Ectodermal cell (in vitro differentiated cells): ENCODE data around the gene ZNF627.
"Not testable (repeated sequence)": the region's sequence is repeated elsewhere in the genome, so short reads cannot be mapped to it uniquely, and the experiment has no call there.

Experiments
- H3K27ac ChIP-seq: 2 replicates; pipeline ENCODE4 v1.7.0; 2013; ENCODE audit warnings: mild to moderate bottlenecking, low read depth, low read length; ENCODE audit not compliant: insufficient read depth, poor library complexity, severe bottlenecking
- H3K27me3 ChIP-seq: 2 replicates; pipeline ENCODE4 v1.7.0; 2013; ENCODE audit warnings: mild to moderate bottlenecking, low read length; ENCODE audit not compliant: insufficient read depth, control insufficient read depth, poor library complexity, severe bottlenecking
- H3K36me3 ChIP-seq: one replicate; pipeline ENCODE4 v1.7.0; 2013; ENCODE audit warnings: low read length; ENCODE audit not compliant: control insufficient read depth, insufficient read depth
- H3K4me1 ChIP-seq: one replicate; pipeline ENCODE4 v1.7.0; 2013; ENCODE audit warnings: low read length; ENCODE audit not compliant: control insufficient read depth, insufficient read depth
- H3K4me3 ChIP-seq: 2 replicates; pipeline ENCODE4 v1.7.0; 2013; ENCODE audit warnings: low read depth, low read length, control low read depth; ENCODE audit not compliant: insufficient read depth
- H3K9me3 ChIP-seq: 2 replicates; pipeline ENCODE4 v1.7.0; 2013; ENCODE audit warnings: mild to moderate bottlenecking, low read length, moderate library complexity; ENCODE audit not compliant: control insufficient read depth
- WGBS, 2 experiments: methylation state at CpG; one replicate each; pipeline ENCODE4 v1.1.7; 2013; ENCODE audit warnings: missing lambda C conversion rate in 2 of 2; 5-methylcytosine and 5-hydroxymethylcytosine counted together

Gene ZNF627

DNA sequence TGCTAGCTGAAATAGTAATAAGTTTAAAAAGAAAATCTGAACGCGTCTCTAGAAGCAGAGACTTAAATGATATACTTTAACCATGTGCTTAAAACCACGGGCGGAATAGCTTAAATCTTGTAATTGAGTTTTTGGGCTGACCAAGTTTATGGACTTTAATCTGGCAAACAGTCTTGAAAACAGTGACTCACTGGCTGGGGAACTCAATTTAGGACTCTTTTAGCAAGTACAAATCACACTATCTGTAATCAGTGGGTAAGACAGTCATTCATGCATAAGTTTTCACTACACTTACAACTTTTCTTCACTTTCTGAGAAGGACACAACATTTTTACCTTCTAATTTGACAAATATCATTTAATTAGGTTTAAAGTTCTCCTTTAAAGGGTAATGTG is 26.8 kb downstream of the ZNF627 start:
- Histone ChIP-seq H3K4me3 (no peak overlapping the region), H3K9me3 (no peaks in the 10 kb centered on the region), H3K36me3 (peaks cover 16% of the 10 kb centered on the region), H3K27ac (no peak overlapping the region), H3K27me3 (peaks cover 28% of the 10 kb centered on the region), H3K4me1 (no peaks in the 10 kb centered on the region)
- 87 to 90% methylated on average over 4 of the region's 4 CpGs for WGBS, 2 experiments

DNA sequence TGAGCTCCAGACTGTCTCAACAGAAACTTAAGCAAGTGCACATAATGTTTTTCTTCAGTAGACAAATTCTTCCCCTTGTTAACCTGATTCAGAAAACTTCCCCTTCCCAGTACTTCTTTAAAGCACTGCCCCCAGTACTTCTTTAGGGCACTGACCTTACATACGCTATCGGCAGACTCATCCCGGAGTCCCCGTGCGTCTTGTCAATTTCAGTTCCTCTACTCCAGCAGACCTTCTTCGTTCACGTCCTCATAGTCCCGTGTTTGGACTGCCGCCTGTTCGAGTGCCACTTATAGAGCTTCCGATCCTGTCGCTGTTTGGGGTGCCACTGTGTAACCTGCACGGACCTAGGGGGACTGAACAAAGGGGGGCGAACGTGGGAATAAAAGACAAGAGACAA is 29.0 kb downstream of the ZNF627 start:
- no peaks in the 10 kb centered on the region for H3K4me1 ChIP-seq
- peaks cover 28% of the 10 kb centered on the region for H3K27me3 ChIP-seq
- H3K27ac ChIP-seq, result no peak overlapping the region
- H3K9me3 ChIP-seq, result no peaks in the 10 kb centered on the region
- no peaks in the 10 kb centered on the region for H3K36me3 ChIP-seq
- 91 to 92% methylated on average over 15 of the region's 15 CpGs for WGBS, 2 experiments
- no peak overlapping the region for H3K4me3 ChIP-seq

DNA sequence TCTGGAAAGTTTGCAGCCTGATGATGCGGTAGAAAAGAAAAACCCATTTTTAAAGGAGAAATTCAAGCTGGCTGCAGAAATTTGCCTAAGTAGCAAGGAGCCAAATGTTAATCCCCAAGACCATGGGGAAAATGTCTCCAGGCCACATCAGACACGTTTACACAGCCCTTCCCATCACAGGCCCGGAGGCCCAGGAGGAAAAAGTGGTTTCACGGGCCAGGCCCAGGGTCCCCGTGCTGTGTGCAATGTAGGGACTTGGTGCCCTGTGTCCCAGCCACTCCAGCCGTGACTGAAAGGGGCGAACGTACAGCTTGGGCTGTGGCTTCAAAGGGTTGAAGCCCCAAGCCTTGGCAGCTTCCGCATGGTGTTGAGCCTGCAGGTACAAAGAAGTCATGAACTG is 35.9 kb downstream of the ZNF627 start:
- no peak overlapping the region for H3K27ac ChIP-seq

DNA sequence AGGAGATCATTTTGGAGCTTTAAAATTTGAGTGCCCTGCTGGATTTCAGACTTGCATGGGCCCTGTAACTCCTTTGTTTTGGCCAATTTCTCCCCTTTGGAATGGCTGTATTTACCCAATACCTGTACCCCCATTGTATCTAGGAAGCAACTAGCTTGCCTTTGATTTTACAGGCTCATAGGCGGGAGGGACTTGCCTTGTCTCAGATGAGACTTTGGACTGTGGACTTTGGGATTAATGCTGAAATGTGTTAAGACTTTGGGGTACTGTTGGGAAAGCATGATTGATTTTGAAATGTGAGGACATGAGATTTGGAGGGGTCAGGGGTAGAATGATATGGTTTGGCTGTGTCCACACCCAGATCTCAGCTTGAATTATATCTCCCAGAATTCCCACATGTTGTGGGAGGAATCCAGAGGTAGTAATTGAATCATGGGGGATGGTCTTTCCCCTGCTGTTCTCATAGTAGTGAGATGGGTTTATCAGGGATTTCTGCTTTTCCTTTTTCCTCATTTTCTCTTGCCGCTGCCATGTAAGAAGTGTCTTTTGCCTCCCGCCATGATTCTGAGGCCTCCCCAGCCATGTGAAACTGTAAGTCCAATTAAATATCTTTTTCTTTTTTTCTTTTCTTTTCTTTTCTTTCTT is 36.9 kb downstream of the ZNF627 start:
- H3K27ac ChIP-seq, H3K27me3 ChIP-seq, H3K4me1 ChIP-seq, H3K9me3 ChIP-seq, H3K4me3 ChIP-seq, H3K36me3 ChIP-seq: not testable (repeated sequence)
- WGBS, 2 experiments, result 85 to 86% methylated on average over 3 of the region's 3 CpGs

More for the DNA sequence above, 35.9 kb downstream of the ZNF627 start:
- no peak overlapping the region for H3K4me3 ChIP-seq
- no peaks in the 10 kb centered on the region for H3K27me3 ChIP-seq
- H3K9me3 ChIP-seq, result no peaks in the 10 kb centered on the region
- no peaks in the 10 kb centered on the region for H3K36me3 ChIP-seq
- H3K4me1 ChIP-seq, result no peaks in the 10 kb centered on the region
- 89 to 90% methylated on average over 9 of the region's 9 CpGs for WGBS, 2 experiments

DNA sequence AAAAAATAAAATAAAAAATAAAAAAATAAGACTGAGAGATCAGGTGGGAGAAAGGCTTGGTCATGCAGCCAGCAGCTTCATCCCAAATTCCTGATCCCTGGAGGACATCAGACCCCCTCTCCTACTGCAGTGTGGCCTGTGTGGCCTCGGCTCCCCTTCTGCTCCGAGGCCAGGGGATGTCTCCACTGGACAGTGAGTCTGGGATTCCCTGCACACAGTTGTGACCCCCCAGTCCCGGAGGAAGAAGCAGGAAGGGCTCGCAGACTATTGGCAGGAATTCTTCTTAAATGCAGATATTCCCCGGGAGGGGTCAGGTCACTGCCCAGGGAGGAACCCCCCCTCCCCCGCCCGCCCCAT is 41.9 kb downstream of the ZNF627 start:
- WGBS, 2 experiments, result 7 to 15% methylated on average over 7 of the region's 7 CpGs
- H3K9me3 ChIP-seq, result no peaks in the 10 kb centered on the region
- no peaks in the 10 kb centered on the region for H3K4me1 ChIP-seq
- H3K27ac ChIP-seq, result peak overlapping the region; percentile 26
- H3K27me3 ChIP-seq, result no peaks in the 10 kb centered on the region
- peak overlapping the region; percentile 97 for H3K4me3 ChIP-seq
- H3K36me3 ChIP-seq, result no peaks in the 10 kb centered on the region

DNA sequence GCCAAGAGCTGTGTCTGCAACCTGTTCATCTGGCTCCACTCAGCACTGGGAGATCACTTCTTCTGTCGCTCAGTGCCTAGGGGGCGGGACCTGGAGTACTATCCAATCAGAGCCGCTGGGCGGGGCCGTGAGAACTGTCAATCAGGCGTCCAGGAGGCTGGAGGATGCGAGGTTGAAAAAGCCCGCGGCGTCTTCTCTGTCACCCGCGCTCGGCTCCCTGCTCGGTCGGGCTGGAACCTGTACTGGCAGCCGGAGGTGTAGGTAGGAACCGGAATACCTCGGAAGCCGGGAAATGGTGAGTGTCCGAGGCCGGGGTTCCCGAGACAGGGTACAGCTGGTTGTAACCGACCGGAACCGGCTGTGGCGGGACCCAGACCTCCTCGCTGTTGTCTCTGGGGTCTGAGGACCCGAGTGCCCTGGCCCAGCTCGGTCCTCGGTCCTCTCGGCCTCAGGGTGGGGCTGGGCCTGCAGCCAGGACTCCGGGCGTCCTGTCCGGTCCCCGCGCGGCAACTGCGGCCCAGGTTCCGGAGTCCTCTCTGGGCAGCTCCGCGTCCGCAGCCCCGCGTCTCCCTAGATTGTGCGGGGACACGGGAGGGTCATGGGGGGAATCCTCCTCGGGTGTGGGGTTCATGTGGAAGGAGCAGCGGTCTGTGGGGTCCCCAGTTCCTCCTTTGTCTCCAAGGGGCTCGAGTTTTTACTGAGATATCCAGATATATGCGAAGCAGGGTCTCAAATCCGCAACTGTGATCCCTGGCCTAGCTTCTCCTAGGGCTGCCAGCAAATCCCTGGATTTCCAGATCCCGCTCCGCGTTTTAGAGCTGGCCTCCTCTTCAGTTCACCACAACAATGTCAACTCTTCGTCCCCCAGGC is 42.6 kb downstream of the ZNF627 start:
- no peaks in the 10 kb centered on the region for H3K36me3 ChIP-seq
- 0% methylated on average over 54 of the region's 55 CpGs for WGBS, 2 experiments
- H3K9me3 ChIP-seq, result no peaks in the 10 kb centered on the region
- H3K4me3 ChIP-seq, result peak overlapping the region; percentile 97
- H3K27ac ChIP-seq, result peak overlapping the region; percentile 88
- H3K27me3 ChIP-seq, result no peaks in the 10 kb centered on the region
- H3K4me1 ChIP-seq, result no peaks in the 10 kb centered on the region

DNA sequence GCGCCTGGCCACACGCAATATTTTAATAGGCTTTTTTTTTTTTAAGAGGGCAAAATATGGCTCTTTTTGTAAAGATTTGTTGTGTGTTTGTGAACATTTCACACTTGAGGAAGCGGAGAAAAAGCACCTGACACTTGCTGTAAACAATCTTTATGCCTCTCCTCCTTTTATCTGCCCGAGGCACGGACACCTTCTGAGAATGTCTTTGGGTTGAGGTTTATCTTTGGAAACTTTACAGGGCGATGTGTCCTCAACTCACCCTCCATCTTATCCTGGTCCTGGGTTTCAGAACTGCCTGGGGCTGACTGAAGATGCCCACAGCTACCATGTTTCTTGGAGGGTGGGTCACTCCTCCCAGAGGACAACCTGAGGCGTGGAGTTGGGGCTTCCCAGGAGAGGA is 44.0 kb downstream of the ZNF627 start:
- Histone ChIP-seq H3K27ac (no peak overlapping the region), H3K36me3 (no peaks in the 10 kb centered on the region), H3K9me3 (no peaks in the 10 kb centered on the region), H3K4me3 (no peak overlapping the region), H3K27me3 (no peaks in the 10 kb centered on the region), H3K4me1 (no peaks in the 10 kb centered on the region)
- WGBS, 2 experiments, result 96 to 97% methylated on average over 7 of the region's 7 CpGs

DNA sequence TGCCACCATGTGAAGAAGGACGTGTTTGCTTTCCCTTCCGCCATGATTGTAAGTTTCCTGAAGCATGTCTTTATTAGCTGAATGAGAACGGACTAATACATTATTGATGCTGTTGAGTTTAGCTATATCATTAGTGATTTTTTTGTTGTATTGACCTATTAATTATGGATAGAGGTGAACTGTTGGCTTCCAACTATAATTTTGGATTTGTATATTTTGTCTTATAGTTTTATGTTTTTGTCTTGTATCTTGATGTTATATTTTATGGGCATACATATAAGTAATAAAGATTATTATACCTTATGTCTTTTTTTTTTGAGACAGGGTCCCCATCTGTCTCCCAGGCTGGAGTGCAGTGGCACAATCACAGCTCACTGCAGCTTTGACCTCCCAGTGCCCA is 45.6 kb downstream of the ZNF627 start:
- Histone ChIP-seq H3K36me3 (no peaks in the 10 kb centered on the region), H3K9me3 (no peaks in the 10 kb centered on the region), H3K4me1 (no peaks in the 10 kb centered on the region), H3K27ac (no peak overlapping the region), H3K4me3 (no peak overlapping the region), H3K27me3 (no peaks in the 10 kb centered on the region)
- 93 to 96% methylated on average over 3 of the region's 3 CpGs for WGBS, 2 experiments

DNA sequence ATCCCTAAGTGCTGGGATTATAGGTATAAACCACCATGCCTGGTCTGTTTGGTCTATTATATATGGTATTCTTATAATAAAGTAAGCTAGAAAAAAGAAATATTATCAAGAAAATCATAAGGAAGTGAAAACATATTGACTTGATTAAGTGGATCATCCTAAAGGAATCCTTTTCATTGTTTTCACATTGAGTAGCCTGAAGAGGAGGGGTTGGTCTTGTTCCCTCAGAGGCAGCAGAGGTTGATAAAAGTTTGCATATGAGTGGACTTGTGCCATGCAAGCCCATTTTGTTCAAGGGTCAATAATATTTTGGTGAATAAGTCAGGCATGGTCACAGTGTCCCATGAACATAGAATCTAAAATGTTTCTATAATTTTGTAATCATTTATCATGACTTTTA is 52.7 kb downstream of the ZNF627 start:
- Histone ChIP-seq H3K27me3 (no peaks in the 10 kb centered on the region), H3K4me3 (no peak overlapping the region), H3K9me3 (peaks cover 4% of the 10 kb centered on the region), H3K27ac (no peak overlapping the region), H3K4me1 (no peaks in the 10 kb centered on the region), H3K36me3 (peaks cover 50% of the 10 kb centered on the region)

DNA sequence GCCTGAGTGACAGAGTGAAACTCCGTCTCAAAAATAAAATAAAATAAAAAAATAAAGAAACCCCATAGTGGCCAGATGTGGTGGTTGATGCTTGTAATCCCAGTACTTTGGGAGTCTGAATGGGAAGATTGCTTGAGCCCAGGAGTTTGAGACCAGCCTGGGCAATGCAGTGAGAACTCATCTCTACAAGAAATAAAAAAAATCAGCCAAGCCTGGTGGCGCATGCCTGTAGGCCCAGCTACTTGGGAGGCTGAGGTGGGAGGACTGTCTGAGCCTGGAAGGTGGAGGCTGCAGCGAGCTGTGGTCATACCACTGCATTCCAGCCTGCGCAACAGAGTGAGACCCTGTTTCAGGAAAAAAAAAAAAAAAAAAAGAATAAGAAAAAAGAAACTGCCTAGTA is 53.8 kb downstream of the ZNF627 start:
- Histone ChIP-seq H3K4me3 (no peak overlapping the region), H3K27me3 (no peaks in the 10 kb centered on the region), H3K27ac (no peak overlapping the region), H3K36me3 (peaks cover 54% of the 10 kb centered on the region), H3K9me3 (peaks cover 4% of the 10 kb centered on the region), H3K4me1 (no peaks in the 10 kb centered on the region)
- 85 to 89% methylated on average over 2 to 4 of the region's 4 CpGs for WGBS, 2 experiments
